Mesothelial cell of epicardium (in vitro differentiated cells): ENCODE measurements around the gene FEN1. TPM values are rescaled to one million over a fixed set of nuclear protein-coding genes. Genes with fewer than 3 reads are reported as not detected.

Experiments used
- DNase-seq, 2 experiments: peaks; one replicate each; pipeline ENCODE4 v3.0.0; 2021; ENCODE audit warnings: low spot score in 2 of 2; ENCODE audit not compliant: unreplicated experiment in 2 of 2
- H3K27ac Mint-ChIP-seq: 2 replicates; pipeline ENCODE4 v1.8.0; 2021; ENCODE audit warnings: mixed read lengths
- H3K27me3 Mint-ChIP-seq: 2 replicates; pipeline ENCODE4 v1.8.0; 2021; ENCODE audit warnings: low read depth, mixed read lengths
- H3K36me3 Mint-ChIP-seq: 2 replicates; pipeline ENCODE4 v1.8.0; 2021; ENCODE audit warnings: mixed read lengths
- H3K4me1 Mint-ChIP-seq: 2 replicates; pipeline ENCODE4 v1.8.0; 2021; ENCODE audit warnings: mixed read lengths
- H3K4me3 Mint-ChIP-seq: 2 replicates; pipeline ENCODE4 v1.8.0; 2021; ENCODE audit warnings: mild to moderate bottlenecking, moderate library complexity, mixed read lengths
- H3K9me3 Mint-ChIP-seq: 2 replicates; pipeline ENCODE4 v1.8.0; 2021; ENCODE audit warnings: mixed read lengths
- total RNA-seq: library from RNA; stranded (reverse); gene quantifications from 3 replicates; pipeline ENCODE4 v1.2.1, GENCODE V29; 2021
- TF ChIP-seq, protein P1 (sequence below): fragments of 200-600 bp; sonication (generic); IDR thresholded peaks from one replicate; pipeline ENCODE4 v1.5.0; 2021; ENCODE audit warnings: antibody characterized with exemption; ENCODE audit not compliant: unreplicated experiment

The FEN1 gene
- total RNA-seq, 1 donor from 2014 or later = 20.3 TPM

GRCh38 chr11:61775606-61776554, 16.8 kb upstream of the FEN1 start:
- Mint-ChIP-seq H3K4me3 (no peak overlapping the region), H3K4me1 (peaks cover 50% of the 10 kb centered on the region), H3K27me3 (no peaks in the 10 kb centered on the region), H3K36me3 (peaks cover 28% of the 10 kb centered on the region), H3K27ac (peak overlapping the region; percentile 99), H3K9me3 (no peaks in the 10 kb centered on the region)
- TF ChIP-seq, protein P1, sequence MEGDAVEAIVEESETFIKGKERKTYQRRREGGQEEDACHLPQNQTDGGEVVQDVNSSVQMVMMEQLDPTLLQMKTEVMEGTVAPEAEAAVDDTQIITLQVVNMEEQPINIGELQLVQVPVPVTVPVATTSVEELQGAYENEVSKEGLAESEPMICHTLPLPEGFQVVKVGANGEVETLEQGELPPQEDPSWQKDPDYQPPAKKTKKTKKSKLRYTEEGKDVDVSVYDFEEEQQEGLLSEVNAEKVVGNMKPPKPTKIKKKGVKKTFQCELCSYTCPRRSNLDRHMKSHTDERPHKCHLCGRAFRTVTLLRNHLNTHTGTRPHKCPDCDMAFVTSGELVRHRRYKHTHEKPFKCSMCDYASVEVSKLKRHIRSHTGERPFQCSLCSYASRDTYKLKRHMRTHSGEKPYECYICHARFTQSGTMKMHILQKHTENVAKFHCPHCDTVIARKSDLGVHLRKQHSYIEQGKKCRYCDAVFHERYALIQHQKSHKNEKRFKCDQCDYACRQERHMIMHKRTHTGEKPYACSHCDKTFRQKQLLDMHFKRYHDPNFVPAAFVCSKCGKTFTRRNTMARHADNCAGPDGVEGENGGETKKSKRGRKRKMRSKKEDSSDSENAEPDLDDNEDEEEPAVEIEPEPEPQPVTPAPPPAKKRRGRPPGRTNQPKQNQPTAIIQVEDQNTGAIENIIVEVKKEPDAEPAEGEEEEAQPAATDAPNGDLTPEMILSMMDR = no peak
- no peak for DNase-seq

GRCh38 chr11:61776561-61777075, 16.1 kb upstream of the FEN1 start:
- H3K27ac Mint-ChIP-seq = peak overlapping the region; percentile 99
- TF ChIP-seq, protein P1 = peak; percentile 69

DNA sequence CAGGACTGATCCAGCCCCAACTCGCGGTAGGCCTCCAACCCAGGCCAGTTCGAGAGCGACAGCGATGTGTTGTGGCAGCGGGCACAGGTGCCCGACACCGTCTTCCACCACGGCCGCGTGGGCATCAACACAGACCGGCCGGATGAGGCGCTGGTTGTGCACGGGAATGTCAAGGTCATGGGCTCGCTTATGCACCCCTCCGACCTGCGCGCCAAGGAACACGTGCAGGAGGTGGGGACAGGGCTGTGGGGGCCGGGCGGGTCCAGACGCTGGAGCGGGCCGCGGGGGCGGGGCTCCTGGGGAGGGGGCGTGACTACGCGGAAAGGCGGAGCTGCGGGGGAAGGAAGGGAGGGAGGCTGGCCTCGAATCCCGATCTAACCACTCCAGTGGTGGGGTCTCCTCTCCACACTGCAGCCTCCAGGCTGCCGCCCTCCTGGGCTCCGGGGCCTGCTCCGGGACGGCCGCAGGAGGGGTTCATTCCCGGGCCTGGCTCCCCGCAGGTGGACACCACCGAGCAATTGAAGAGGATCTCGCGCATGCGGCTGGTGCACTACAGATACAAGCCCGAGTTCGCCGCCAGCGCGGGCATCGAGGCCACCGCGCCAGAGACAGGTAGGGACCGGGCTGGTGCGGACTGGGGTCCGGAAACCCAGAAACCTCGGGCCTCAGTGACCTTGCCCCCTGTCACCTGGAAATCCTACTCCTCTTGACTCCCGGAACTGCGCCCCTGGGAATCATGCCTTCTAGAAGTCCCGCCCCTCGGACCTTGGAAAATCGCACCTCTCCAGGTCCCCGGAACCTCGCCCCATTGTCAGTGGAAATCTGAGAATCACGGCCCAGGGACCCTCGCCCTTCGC, 15.2 kb upstream of the FEN1 start:
- TF ChIP-seq, protein P1 = no peak
- H3K27me3 Mint-ChIP-seq = no peaks in the 10 kb centered on the region
- H3K27ac Mint-ChIP-seq = peak overlapping the region; percentile 58
- peaks cover 28% of the 10 kb centered on the region for H3K36me3 Mint-ChIP-seq
- H3K9me3 Mint-ChIP-seq = no peaks in the 10 kb centered on the region
- H3K4me3 Mint-ChIP-seq = no peak overlapping the region
- H3K4me1 Mint-ChIP-seq = peaks cover 36% of the 10 kb centered on the region
- DNase-seq = no peak

More at GRCh38 chr11:61776561-61777075, 16.1 kb upstream of the FEN1 start:
- Mint-ChIP-seq H3K9me3 (no peaks in the 10 kb centered on the region), H3K4me3 (no peak overlapping the region), H3K27me3 (no peaks in the 10 kb centered on the region), H3K4me1 (peaks cover 43% of the 10 kb centered on the region), H3K36me3 (peaks cover 28% of the 10 kb centered on the region)
- no peak for DNase-seq

- TF ChIP-seq, protein P1 = no peak
Observed at GRCh38 chr11:61778357-61778886, 14.3 kb upstream of the FEN1 start.

GRCh38 chr11:61778920-61779650, 13.6 kb upstream of the FEN1 start:
- Mint-ChIP-seq H3K9me3 (no peaks in the 10 kb centered on the region), H3K4me3 (no peak overlapping the region), H3K36me3 (peaks cover 29% of the 10 kb centered on the region), H3K4me1 (peaks cover 24% of the 10 kb centered on the region), H3K27me3 (no peaks in the 10 kb centered on the region), H3K27ac (peak overlapping the region; percentile 86)
- DNase-seq = no peak
- TF ChIP-seq, protein P1 = no peak

More at GRCh38 chr11:61778357-61778886, 14.3 kb upstream of the FEN1 start:
- Mint-ChIP-seq H3K27ac (peak overlapping the region; percentile 86), H3K4me1 (peaks cover 30% of the 10 kb centered on the region), H3K4me3 (no peak overlapping the region), H3K36me3 (peaks cover 30% of the 10 kb centered on the region), H3K27me3 (no peaks in the 10 kb centered on the region), H3K9me3 (no peaks in the 10 kb centered on the region)
- no peak for DNase-seq
